Endothelial cell of umbilical vein (primary cell): ENCODE data around the gene LAMP1. TPM values are rescaled to one million over a fixed set of nuclear protein-coding genes. Genes with fewer than 3 reads are reported as not detected.

Source experiments
- BruUV-seq: library from RNA; stranded (reverse); fragments of 400-500 nt; replicated peaks from 2 replicates; lab custom pipeline; 2021; lab: Mats Ljungman, UMichigan
- CTCF ChIA-PET: fragments of 300-600, 350-600 bp; sonication (Branson Sonifier 250); formaldehyde crosslinking; loops from one replicate; lab custom pipeline; 2021; ENCODE audit warnings: antibody characterized with exemption, inconsistent platforms; lab: Charles Lee
- POLR2A ChIA-PET: fragments of 300-600, 350-600 bp; sonication (Branson Sonifier 250); formaldehyde crosslinking; loops from one replicate; lab custom pipeline; 2021; ENCODE audit warnings: antibody characterized with exemption, inconsistent platforms; lab: Charles Lee
- DNase-seq: peaks from one replicate; pipeline ENCODE4 v3.0.0-alpha.2; 2011; ENCODE audit warnings: low read depth, low spot score
- FAIRE-seq: peaks from 2 replicates; lab custom pipeline; 2011; peaks lifted over from hg19 to GRCh38; lab: Jason Lieb, UNC
- H2AFZ ChIP-seq: 2 replicates; pipeline ENCODE4 v1.6.0; 2012; ENCODE audit warnings: low read depth, low read length, control low read depth, inconsistent platforms
- H3K27ac ChIP-seq: 2 replicates; pipeline ENCODE4 v1.5.1; 2011; ENCODE audit warnings: low read depth, mild to moderate bottlenecking, control low read depth, low read length, moderate library complexity; ENCODE audit not compliant: insufficient read depth
- H3K27me3 ChIP-seq, 2 experiments: 2 replicates each; pipeline versions ENCODE4 v1.6.0 to v1.6.1; 2011; ENCODE audit warnings: low read length in 2 of 2, mixed read lengths in 1 of 2; ENCODE audit not compliant: control insufficient read depth in 2 of 2, insufficient read depth in 2 of 2
- H3K36me3 ChIP-seq, 2 experiments: 2 replicates in 1 of 2; 3 replicates in 1 of 2; pipeline ENCODE4 v1.5.1; 2011; ENCODE audit warnings: low read length in 2 of 2, mild to moderate bottlenecking in 1 of 2, moderate library complexity in 1 of 2; ENCODE audit not compliant: control insufficient read depth in 2 of 2, insufficient read depth in 2 of 2; ENCODE audit errors: extremely low read depth in 1 of 2
- H3K4me1 ChIP-seq: 3 replicates; pipeline ENCODE4 v1.5.1; 2011; ENCODE audit warnings: mild to moderate bottlenecking, low read length; ENCODE audit not compliant: control insufficient read depth, insufficient read depth; ENCODE audit errors: extremely low read depth
- H3K4me2 ChIP-seq: 2 replicates; pipeline ENCODE4 v1.6.1; 2011; ENCODE audit warnings: low read length, control low read depth, mixed read lengths; ENCODE audit not compliant: insufficient read depth
- H3K4me3 ChIP-seq, 3 experiments: fragments of 200-600 bp in 1 of 3; sonication (generic), shearing (Covaris generic) in 1 of 3; replicated peaks in 1 of 3; 2 replicates each; pipeline ENCODE4 v1.5.1; 2011 to 2016; ENCODE audit warnings: control low read depth in 3 of 3, low read length in 3 of 3, mild to moderate bottlenecking in 2 of 3, inconsistent platforms in 1 of 3, low read depth in 1 of 3, moderate library complexity in 1 of 3; ENCODE audit not compliant: insufficient read depth in 1 of 3
- H3K79me2 ChIP-seq: 2 replicates; pipeline ENCODE4 v1.6.0; 2012; ENCODE audit warnings: low read length, inconsistent platforms; ENCODE audit not compliant: control insufficient read depth, insufficient read depth
- H3K9ac ChIP-seq: replicated peaks from 2 replicates; pipeline ENCODE3; 2011; ENCODE audit warnings: low read length, control low read depth; ENCODE audit not compliant: insufficient read depth; ENCODE audit errors: extremely low read depth
- H3K9me1 ChIP-seq: replicated peaks from 3 replicates; pipeline ENCODE4 v1.6.0; 2011; ENCODE audit warnings: mild to moderate bottlenecking, low read length; ENCODE audit not compliant: control insufficient read depth, insufficient read depth; ENCODE audit errors: extremely low read depth
- H3K9me3 ChIP-seq: replicated peaks from 2 replicates; pipeline ENCODE4 v1.5.1; 2012; ENCODE audit warnings: low read length, inconsistent platforms; ENCODE audit not compliant: control insufficient read depth, insufficient read depth
- H4K20me1 ChIP-seq: replicated peaks from 2 replicates; pipeline ENCODE3; 2011; ENCODE audit warnings: mild to moderate bottlenecking, low read length; ENCODE audit not compliant: control insufficient read depth, insufficient read depth; ENCODE audit errors: extremely low read depth
- CTCF ChIP-seq, 2 donors: IDR thresholded peaks; 1 replicate in 1 of 2; 2 replicates in 1 of 2; pipeline ENCODE4 v1.5.1; 2011; ENCODE audit warnings: low read length in 2 of 2, mild to moderate bottlenecking in 2 of 2, moderate library complexity in 2 of 2, control low read depth in 1 of 2, inconsistent platforms in 1 of 2, low read depth in 1 of 2; ENCODE audit not compliant: insufficient read depth in 1 of 2; ENCODE audit errors: extremely low read depth in 1 of 2
- EZH2 ChIP-seq: IDR thresholded peaks from 2 replicates; pipeline ENCODE4 v1.6.1; 2012; ENCODE audit warnings: borderline replicate concordance, low read depth, mild to moderate bottlenecking, moderate library complexity, low read length, inconsistent platforms; ENCODE audit not compliant: severe bottlenecking
- FOS ChIP-seq: IDR thresholded peaks from 2 replicates; pipeline ENCODE4 v1.6.1; 2011; ENCODE audit warnings: mild to moderate bottlenecking, low read length, moderate library complexity, borderline replicate concordance; ENCODE audit not compliant: insufficient read depth
- JUN ChIP-seq: IDR thresholded peaks from 2 replicates; pipeline ENCODE4 v1.6.1; 2011; ENCODE audit warnings: borderline replicate concordance, low read depth; ENCODE audit not compliant: insufficient read length, insufficient read depth
- MYC ChIP-seq: IDR thresholded peaks from one replicate; pipeline ENCODE4 v1.6.1; 2011; ENCODE audit warnings: mild to moderate bottlenecking, low read depth, low read length
- POLR2AphosphoS5 ChIP-seq: IDR thresholded peaks from 2 replicates; pipeline ENCODE4 v1.6.1; 2012; ENCODE audit warnings: low read depth, mild to moderate bottlenecking, control low read depth, low read length, moderate library complexity; ENCODE audit not compliant: insufficient read depth
- dilution Hi-C: fragments of 300-500 bp; cut with MboI; formaldehyde crosslinking; loops from one replicate; pipeline ENCODE4 v1.15.0; 2019; ENCODE audit warnings: low sequenced_read_pairs; ENCODE audit not compliant: extremely low pct_ligation_motif_present
- intact Hi-C: fragments of 100-400 bp; cut with micrococcal nuclease; formaldehyde crosslinking; loops from one replicate; pipeline ENCODE4 v1.10.0; 2022
- polyA plus RNA-seq, 4 experiments: library from polyadenylated mRNA; depleted of rRNA in 3 of 4; stranded (reverse) in 3 of 4; unstranded in 1 of 4; fragments of >200 nt; gene quantifications; 2 replicates each; pipeline versions ENCODE4 v1.2.1 to v1.2.3, GENCODE V29; 2011 to 2012; ENCODE audit warnings: missing spikeins in 1 of 4
- total RNA-seq: library from RNA; stranded (reverse); gene quantifications from 2 replicates; pipeline ENCODE4 v1.2.3, GENCODE V29; 2021
- TF ChIP-seq, protein P1 (sequence below): IDR thresholded peaks from 2 replicates; pipeline ENCODE4 v1.6.1; 2011; ENCODE audit not compliant: insufficient read depth, insufficient read length

The LAMP1 gene
- total and polyA plus RNA-seq, 2 donors (not counting 3 experiments of a cell fraction or from before 2014, with no cell fraction given), result 262 to 285 TPM

- Histone ChIP-seq H3K9me3 (no peaks in the 10 kb centered on the region), H3K4me3 (no peak overlapping the region), H3K36me3 (no peaks in the 10 kb centered on the region), H3K27ac (no peak overlapping the region), H3K4me1 (no peaks in the 10 kb centered on the region), H4K20me1 (no peaks in the 10 kb centered on the region), H3K79me2 (no peaks in the 10 kb centered on the region), H3K9me1 (no peaks in the 10 kb centered on the region), H3K9ac (no peak overlapping the region), H3K27me3 (no peaks in the 10 kb centered on the region), H2AFZ (no peak overlapping the region), H3K4me2 (no peak overlapping the region)
- intact Hi-C loops (no loop called here), dilution Hi-C loops (no loop called here)
- ChIA-PET CTCF (no interaction called here), POLR2A (no interaction called here)
- FAIRE-seq (no peak), DNase-seq (no peak)
- no TSS peak for BruUV-seq
- TF ChIP-seq MYC (no peak), EZH2 (no peak), JUN (no peak), CTCF (IDR thresholded peaks at IDR 0.05; ENCODE audit: extremely low read depth in 1 of 2, insufficient read depth in 1 of 2, low read depth in 1 of 2, low read length in 2 of 2) (no peak), POLR2AphosphoS5 (no peak), FOS (no peak)
- TF ChIP-seq, protein P1, sequence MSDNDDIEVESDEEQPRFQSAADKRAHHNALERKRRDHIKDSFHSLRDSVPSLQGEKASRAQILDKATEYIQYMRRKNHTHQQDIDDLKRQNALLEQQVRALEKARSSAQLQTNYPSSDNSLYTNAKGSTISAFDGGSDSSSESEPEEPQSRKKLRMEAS, result no peak
These were observed 46.6 kb downstream of the LAMP1 start for GRCh38 chr13:113343692-113343968.
